Measurements from ENCODE around the gene VPS51.

- TF ChIP-seq JUND (IDR thresholded peaks at IDR 0.05) (no peak), CTCF (IDR thresholded peaks at IDR 0.05; ENCODE audit: low read depth, low read length, missing input control) (no peak), YY1 (IDR thresholded peaks at IDR 0.05) (no peak), FOXA2 (IDR thresholded peaks at IDR 0.05) (no peak), MAX (IDR thresholded peaks at IDR 0.05) (no peak), TAF1 (conservative IDR thresholded peaks at IDR 0.05) (no peak), REST (IDR thresholded peaks at IDR 0.05) (no peak), HNF4A (conservative IDR thresholded peaks at IDR 0.05) (no peak), RAD21 (IDR thresholded peaks at IDR 0.05) (no peak), ZBTB33 (IDR thresholded peaks at IDR 0.05) (no peak), EGR1 (IDR thresholded peaks at IDR 0.05; ENCODE audit: low read depth in 2 of 2) (no peak)
Measured at GRCh38 chr11:65160643-65161042, 64.6 kb downstream of the VPS51 start.

Data from liver (tissue), 3 donors.